Activated CD8-positive, alpha-beta memory T cell treated with anti-CD3 and anti-CD28 coated beads, Interleukin-2, amount 10 ng/mL, durations not matched to agents 7 days and 5 days (primary cell): ENCODE measurements around the gene TBC1D2B. TPM values are rescaled to one million over a fixed set of nuclear protein-coding genes. Genes with fewer than 3 reads are reported as not detected.
"Not testable (repeated sequence)": the region's sequence is repeated elsewhere in the genome, so short reads cannot be mapped to it uniquely, and the experiment has no call there.

Experiments
- ATAC-seq: fragments of 150-1000 bp; cut with Tn5 transposase; one replicate; pipeline ENCODE4 v1.10.0; 2021; ENCODE audit warnings: moderate library complexity
- CTCF ChIA-PET: fragments of 350-600 bp; sonication (Branson Sonifier 250); formaldehyde crosslinking; loops from one replicate; lab custom pipeline; 2021; ENCODE audit warnings: antibody characterized with exemption; lab: Charles Lee
- DNase-seq: peaks from one replicate; pipeline ENCODE4 v3.0.0-alpha.2; 2020
- H3K27ac Mint-ChIP-seq: one replicate; pipeline ENCODE4 v1.8.0; 2021; ENCODE audit warnings: mild to moderate bottlenecking, mixed read lengths
- H3K27me3 Mint-ChIP-seq: one replicate; pipeline ENCODE4 v1.8.0; 2021; ENCODE audit warnings: mixed read lengths
- H3K36me3 Mint-ChIP-seq: one replicate; pipeline ENCODE4 v1.8.0; 2021; ENCODE audit warnings: mild to moderate bottlenecking, mixed read lengths
- H3K4me1 Mint-ChIP-seq: one replicate; pipeline ENCODE4 v1.8.0; 2021; ENCODE audit warnings: mixed read lengths
- H3K4me3 Mint-ChIP-seq: one replicate; pipeline ENCODE4 v1.8.0; 2021; ENCODE audit warnings: mild to moderate bottlenecking, moderate library complexity, mixed read lengths
- H3K9me3 Mint-ChIP-seq: one replicate; pipeline ENCODE4 v1.8.0; 2022; ENCODE audit warnings: low read depth, mixed read lengths
- total RNA-seq, 2 experiments: library from RNA; stranded (reverse); gene quantifications; one replicate each; pipeline ENCODE4 v1.2.3, GENCODE V29; 2021

The TBC1D2B gene
- total RNA-seq, 2 experiments from 2014 or later: 118 to 135 TPM

DNA sequence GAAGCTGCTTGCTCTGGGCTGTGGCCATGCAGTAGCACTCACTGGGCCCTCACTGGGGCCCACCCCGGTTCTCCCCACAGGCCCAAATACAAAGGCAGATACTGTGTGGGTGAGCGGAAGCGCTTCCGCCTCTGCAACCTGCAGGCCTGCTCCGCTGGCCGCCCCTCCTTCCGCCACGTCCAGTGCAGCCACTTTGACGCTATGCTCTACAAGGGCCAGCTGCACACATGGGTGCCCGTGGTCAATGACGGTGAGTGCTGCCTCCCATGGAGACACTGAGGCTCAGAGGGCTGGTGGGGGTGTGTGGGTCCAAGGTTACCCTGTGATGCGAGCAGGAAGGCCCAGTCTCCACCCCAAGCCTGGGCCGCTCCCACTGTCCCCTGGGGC is 98.8 kb downstream of the TBC1D2B start:
- H3K27me3 Mint-ChIP-seq, H3K4me1 Mint-ChIP-seq, H3K36me3 Mint-ChIP-seq, ATAC-seq, H3K9me3 Mint-ChIP-seq, H3K27ac Mint-ChIP-seq, H3K4me3 Mint-ChIP-seq, DNase-seq: not testable (repeated sequence)
- CTCF ChIA-PET: interaction anchor here (0.9 kb wide), 1 partner anchor 129 kb away, joined by 3 read pairs; no protein-coding TSS in a partner anchor

DNA sequence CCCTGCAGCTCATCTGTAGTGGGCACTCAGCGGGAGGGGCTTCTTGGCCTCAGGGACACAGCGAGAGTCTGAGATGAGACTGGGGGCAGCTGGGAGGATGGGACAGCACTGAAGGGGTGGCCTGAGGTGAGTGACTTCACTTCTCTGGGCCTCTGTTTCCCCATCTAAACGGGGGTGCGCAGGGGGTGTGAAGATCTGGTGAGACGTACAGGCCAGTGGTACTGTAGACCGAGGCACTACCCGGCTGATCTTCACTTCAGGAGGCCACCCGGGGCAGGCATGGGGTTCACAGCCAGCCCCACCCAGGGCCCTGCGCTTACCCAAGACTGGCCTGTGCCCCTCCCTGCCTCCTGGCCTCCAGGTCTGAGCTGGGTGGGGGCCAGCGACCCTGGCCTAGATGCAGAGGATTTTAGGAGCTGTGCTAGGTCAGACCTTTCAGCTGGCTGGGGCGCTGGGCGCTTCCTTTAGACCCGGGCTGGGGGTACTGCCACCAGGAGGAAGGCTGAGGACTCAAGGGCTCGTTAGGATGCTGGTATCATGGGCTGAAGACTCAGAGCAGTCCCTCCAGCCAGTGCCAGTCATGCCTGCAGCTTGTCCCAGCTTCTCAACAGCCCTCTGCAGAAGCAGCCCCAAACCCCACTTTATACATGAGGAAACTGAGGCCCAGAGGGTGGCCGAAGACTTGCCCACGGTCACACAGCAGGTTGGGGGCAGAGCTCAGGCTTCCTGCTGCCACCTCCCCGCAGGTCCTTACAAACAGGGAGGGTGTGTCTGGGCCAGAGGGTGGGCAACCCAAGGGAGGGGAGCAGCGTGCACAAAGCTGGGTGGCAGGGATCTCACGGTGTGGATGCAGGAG is 99.4 kb downstream of the TBC1D2B start:
- not testable (repeated sequence) for H3K27me3 Mint-ChIP-seq, DNase-seq, H3K9me3 Mint-ChIP-seq, H3K27ac Mint-ChIP-seq, H3K4me3 Mint-ChIP-seq, H3K36me3 Mint-ChIP-seq, ATAC-seq, H3K4me1 Mint-ChIP-seq
- CTCF ChIA-PET: interaction anchor here (0.5 to 0.9 kb wide), 2 partner anchors 130 to 851 kb away, joined by 3 read pairs; no protein-coding TSS in a partner anchor

DNA sequence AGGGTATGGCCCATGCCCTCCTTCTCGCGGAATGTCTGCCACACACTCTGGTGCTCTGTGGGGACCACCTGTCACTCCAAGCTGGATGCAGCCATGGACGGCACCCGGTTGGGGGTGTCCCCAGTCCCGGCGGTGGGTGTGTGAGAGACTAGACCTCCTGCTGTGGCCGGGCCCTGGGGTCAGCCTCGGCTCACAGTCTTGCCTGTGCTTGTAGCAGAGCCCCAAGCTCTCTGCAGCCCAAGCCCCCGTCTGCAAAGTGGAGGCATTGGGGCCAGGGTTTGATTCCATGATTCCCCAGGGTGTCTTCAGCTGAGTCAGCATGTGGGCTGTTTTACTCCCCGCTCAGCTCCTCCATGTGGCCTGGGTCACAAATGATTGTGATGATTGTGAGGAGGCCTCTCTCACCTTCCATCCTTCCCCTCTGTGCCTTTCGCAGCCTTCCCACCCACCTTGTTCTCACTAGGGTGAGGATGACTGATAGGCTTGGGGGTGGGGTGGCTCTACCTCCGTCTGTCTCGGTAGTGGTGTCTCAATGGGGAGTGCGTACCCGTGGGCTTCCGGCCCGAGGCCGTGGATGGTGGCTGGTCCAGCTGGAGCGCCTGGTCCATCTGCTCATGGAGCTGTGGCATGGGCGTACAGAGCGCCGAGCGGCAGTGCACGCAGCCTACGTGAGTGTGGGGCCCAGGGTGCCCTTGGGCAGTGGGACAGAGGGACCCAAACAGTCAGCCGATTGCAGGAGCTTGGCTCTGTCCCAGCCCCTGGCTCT is 100.6 kb downstream of the TBC1D2B start:
- not testable (repeated sequence) for ATAC-seq, H3K4me1 Mint-ChIP-seq, H3K36me3 Mint-ChIP-seq, H3K27ac Mint-ChIP-seq, DNase-seq, H3K27me3 Mint-ChIP-seq, H3K4me3 Mint-ChIP-seq, H3K9me3 Mint-ChIP-seq
- CTCF ChIA-PET: interaction anchor here (0.9 kb wide), 1 partner anchor 10 kb away, joined by 3 read pairs; no protein-coding TSS in a partner anchor

DNA sequence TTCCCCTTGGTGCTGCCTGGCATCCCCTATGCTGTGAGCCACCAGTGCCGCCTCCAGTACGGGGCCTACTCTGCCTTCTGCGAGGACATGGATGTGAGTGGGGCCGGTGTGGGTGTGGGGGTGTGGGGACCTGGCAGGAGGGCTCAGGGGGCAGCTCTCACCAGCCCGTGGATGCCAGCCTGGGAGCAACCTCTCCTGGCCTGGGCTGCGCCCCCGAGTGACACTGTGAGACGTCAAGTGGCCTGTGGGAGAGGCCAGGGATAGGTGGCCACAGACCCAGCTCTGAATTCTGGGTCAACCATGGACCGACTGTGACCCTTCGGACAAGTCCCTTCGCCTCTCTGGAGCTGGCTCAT is 101.4 kb downstream of the TBC1D2B start:
- not testable (repeated sequence) for H3K36me3 Mint-ChIP-seq, DNase-seq, ATAC-seq, H3K27me3 Mint-ChIP-seq, H3K27ac Mint-ChIP-seq, H3K4me1 Mint-ChIP-seq, H3K4me3 Mint-ChIP-seq, H3K9me3 Mint-ChIP-seq
- CTCF ChIA-PET: interaction anchor here (0.9 kb wide), 1 partner anchor 9 kb away, joined by 3 read pairs; no protein-coding TSS in a partner anchor

DNA sequence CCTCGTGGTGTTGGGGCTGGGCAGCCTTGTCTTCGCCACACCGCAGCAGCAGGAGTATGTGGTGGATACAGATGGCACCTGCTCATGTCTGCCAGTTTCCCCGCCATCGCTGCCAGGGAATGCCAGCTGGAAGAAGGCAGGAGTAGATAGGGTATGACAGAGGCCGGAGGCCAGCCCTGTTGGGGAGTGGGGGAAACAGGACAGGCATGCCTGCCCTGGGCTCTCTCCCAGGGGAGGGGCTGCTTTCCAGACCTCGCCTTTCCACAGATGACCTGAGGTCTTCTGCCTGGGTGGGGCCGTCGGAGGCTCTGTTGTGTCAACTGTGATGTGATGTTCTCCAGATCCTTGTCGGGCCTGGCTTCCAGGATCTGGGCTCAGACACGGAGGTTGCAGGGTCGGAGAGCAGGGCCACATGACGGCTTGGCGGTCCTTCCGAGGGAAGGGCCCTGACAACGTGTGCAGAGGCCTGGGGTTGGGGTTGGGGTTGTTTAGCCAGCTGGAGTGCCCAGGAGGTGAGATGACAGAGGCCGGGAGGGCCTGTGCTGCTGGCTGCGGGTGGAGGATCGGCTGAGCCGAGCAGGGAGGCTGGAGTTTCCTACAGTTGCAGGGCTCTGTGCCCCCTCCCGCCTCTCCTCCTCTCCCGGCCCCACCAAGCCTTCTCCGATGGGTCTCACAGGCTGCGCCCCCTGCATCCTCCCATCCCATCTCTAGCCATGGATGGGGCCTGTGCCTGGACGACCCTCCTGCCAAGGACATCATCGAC is 102.0 kb downstream of the TBC1D2B start:
- DNase-seq (no peak), ATAC-seq (no peak)
- Mint-ChIP-seq H3K27ac (no peak overlapping the region), H3K36me3 (no peaks in the 10 kb centered on the region), H3K9me3 (no peaks in the 10 kb centered on the region), H3K4me3 (no peak overlapping the region), H3K27me3 (no peaks in the 10 kb centered on the region), H3K4me1 (no peaks in the 10 kb centered on the region)
- CTCF ChIA-PET: no interaction called here

DNA sequence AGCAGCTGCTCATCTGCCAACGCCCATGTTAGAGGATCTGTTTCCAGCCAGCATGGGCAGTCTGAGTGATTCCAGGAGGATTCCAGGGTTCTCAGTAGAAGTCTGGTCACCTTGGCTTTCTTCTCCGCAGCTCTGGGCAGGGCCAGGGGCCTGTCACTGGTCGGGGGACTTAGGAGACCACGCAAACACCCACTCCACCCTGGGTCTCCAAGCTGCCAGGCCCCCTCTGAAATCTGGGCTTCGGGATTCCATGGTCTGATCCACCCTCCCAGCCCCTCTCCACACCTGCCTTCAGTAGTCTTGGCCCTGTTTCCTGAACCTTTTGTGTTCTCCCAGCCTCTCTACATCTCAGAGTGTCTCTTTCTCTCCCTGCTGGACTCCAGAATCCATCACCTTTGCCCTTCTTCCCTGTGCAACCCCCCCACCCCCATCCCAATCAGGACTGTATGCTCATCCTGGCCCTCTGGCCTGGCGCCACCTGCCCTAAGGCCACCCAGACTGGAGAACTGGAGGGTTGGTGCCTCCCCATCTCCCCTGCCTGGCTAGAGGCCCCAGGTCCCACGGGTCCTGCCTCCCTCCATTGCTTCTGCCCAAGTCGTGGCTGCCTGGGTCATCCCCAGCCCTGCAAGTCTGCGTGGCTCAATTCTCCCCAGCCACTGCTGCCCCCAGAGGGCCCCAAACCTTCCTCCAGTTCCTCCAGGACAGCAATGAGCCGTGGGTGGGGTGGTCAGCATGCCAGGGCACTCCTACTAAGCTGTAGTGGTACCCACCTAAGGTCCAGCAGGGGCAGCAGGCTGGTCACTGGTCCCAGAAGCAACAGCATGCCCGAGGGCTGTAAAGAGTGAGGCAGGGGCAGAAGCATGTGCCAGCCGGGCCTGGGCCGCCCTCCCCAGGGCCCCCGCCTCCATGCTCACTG is 102.8 kb downstream of the TBC1D2B start:
- ATAC-seq: no peak
- Mint-ChIP-seq H3K27ac (no peak overlapping the region), H3K9me3 (no peaks in the 10 kb centered on the region), H3K4me3 (no peak overlapping the region), H3K4me1 (no peaks in the 10 kb centered on the region), H3K36me3 (no peaks in the 10 kb centered on the region), H3K27me3 (no peaks in the 10 kb centered on the region)
- DNase-seq: no peak
- CTCF ChIA-PET: no interaction called here

DNA sequence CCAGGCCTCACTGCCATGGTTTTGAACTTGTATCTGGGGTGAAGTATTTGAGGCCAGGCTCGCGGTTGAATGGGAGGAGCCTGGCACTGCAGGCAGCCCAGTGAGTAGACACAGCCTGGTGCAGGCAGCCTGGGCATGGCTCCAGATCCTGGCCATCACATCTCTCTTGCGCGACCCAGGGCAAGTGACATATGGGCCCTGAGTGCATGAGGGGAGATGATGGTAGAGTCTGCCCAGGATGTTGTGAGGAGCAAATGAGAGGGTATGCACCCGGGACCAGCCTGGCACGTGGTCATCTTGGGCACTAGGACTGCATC is 103.5 kb downstream of the TBC1D2B start:
- DNase-seq (no peak), ATAC-seq (no peak)
- Mint-ChIP-seq H3K4me1 (no peaks in the 10 kb centered on the region), H3K27me3 (peaks cover 2% of the 10 kb centered on the region), H3K4me3 (no peak overlapping the region), H3K9me3 (no peaks in the 10 kb centered on the region), H3K36me3 (no peaks in the 10 kb centered on the region), H3K27ac (no peak overlapping the region)
- CTCF ChIA-PET: no interaction called here

DNA sequence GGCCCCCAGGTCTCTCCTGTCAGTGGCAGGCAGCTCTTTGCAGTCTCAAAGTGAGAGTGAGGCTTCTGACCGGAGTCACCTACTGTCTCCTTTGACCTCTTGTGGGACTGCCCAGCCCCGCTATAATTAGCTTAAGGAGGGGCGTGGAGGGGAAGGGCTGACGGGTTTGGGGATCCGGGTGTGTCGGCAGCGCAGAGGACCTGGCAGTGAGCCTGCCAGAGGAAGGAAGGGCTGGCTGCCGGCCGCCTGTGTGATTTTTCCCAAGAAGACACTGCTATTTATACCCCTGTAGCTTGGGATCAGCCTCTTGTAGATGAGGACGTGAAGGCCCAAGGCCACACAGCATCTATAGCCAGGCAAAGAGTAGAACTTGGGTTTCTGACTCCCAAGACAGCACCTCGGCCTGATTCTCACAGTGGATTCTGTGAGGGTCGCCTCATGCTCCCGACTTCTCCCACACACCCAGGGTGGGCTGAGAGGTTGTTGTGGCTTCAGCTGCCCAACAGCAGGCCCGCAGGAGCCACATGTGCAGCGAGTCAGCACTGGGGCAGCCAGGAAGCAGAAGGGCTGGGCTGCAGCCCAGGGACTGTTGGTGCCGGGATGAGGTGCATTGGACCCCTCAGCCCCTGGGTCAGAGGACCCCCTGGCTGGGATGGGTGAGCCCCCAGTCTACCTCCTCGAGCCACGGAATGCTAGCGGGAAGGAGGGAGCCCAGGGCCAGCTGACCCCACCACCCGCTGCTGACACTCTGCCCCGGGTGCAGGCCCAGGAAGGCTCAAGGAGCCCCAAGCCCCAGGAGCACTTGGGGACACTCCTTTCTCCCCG is 104.0 kb downstream of the TBC1D2B start:
- not testable (repeated sequence) for H3K4me1 Mint-ChIP-seq, H3K9me3 Mint-ChIP-seq

DNA sequence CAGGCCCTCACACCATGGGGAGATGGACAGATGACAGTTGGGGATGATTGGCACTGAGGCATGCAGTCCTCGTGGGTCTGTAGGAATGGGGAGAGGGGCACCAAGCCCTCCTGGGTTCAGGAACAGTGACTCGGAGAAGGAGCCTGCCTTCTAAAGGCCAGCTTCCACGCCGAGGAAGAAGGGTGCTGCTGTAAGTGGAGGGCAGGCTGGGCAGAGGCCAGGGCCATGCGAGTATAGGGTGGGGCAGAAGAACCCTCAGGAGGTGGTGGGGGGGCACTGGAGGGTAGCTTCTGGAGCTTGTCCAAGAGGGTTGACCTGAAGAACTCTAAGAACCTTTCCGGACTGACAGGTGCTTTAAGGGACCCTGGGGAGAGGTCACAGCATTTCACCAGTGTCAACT is 104.8 kb downstream of the TBC1D2B start:
- ATAC-seq, H3K4me3 Mint-ChIP-seq, H3K27ac Mint-ChIP-seq, DNase-seq, H3K27me3 Mint-ChIP-seq, H3K4me1 Mint-ChIP-seq, H3K9me3 Mint-ChIP-seq, CTCF ChIA-PET, H3K36me3 Mint-ChIP-seq: not testable (repeated sequence)

More for the DNA sequence above, 104.0 kb downstream of the TBC1D2B start:
- ATAC-seq, DNase-seq, H3K36me3 Mint-ChIP-seq, H3K27me3 Mint-ChIP-seq, H3K4me3 Mint-ChIP-seq, H3K27ac Mint-ChIP-seq, CTCF ChIA-PET: not testable (repeated sequence)

DNA sequence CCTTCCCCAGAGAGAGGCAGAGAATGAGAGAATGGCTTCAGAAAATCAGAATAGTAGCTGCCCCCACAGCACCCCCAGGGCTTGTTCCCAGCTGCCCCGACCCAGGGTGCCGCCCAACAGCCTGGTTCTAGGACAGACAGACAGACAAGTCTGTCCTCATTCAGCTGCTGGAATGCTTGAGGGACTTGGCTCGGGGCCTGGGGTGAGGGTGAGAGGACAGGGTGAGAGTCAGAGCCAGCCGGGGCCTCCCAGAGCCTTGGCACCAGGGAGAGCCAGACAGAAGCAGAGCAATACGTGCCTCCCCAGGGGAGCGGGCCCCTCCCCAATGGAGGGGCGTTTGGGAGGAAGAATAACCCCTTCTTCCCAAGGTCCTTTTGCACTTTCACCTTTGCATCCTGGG is 105.6 kb downstream of the TBC1D2B start:
- H3K4me3 Mint-ChIP-seq, H3K27me3 Mint-ChIP-seq, DNase-seq, ATAC-seq, CTCF ChIA-PET, H3K9me3 Mint-ChIP-seq, H3K4me1 Mint-ChIP-seq, H3K36me3 Mint-ChIP-seq, H3K27ac Mint-ChIP-seq: not testable (repeated sequence)

DNA sequence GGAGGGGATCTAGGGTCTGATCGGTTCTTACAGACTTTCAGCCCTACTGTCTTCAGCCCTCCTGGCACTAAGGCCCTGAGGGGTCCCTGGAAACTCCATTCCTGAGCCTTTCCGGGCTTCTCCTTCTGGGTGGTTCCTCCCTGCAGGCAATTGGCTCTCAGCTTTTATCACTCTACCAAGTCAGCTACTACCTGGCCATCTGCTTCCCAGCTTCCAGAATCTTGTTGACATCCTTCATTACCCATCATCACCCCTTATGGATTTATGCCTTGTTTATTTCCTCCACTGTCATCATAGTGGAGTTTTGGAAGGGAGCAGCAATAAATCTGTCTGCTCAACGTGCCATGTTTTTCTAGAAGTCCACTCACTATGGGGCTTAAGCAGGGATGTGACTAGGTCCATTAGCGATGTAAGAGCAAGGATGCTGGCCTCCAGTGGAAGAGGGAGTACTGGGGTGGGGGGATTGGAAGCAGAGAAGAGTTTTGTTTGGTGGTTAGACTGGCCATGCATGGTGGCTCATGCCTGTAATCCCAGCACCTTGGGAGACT is 106.6 kb downstream of the TBC1D2B start:
- ATAC-seq, DNase-seq, H3K36me3 Mint-ChIP-seq, H3K9me3 Mint-ChIP-seq, H3K4me3 Mint-ChIP-seq, CTCF ChIA-PET, H3K27ac Mint-ChIP-seq, H3K27me3 Mint-ChIP-seq: not testable (repeated sequence)
- peaks cover 10% of the 10 kb centered on the region for H3K4me1 Mint-ChIP-seq

DNA sequence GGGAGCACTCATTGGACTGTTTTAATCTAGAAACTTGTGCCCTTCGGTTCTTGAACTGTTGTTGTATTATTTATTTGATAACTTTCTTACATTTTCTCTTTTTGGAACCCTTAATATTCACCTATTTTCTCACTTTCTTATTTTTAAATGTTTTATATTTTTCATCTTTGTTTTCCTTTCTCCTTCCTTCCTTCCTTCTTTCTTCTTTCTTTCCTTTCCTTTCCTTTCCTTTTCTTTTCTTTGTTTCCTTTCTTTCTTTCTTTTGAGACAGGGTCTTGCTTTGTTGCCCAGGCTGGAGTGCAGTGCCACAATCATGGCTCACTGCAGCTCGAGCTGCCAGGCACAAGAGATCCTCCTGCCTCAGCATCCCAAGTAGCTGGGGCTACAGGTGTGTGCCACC is 108.5 kb downstream of the TBC1D2B start:
- no peak for DNase-seq
- H3K36me3 Mint-ChIP-seq: no peaks in the 10 kb centered on the region
- peaks cover 2% of the 10 kb centered on the region for H3K9me3 Mint-ChIP-seq
- peaks cover 8% of the 10 kb centered on the region for H3K27me3 Mint-ChIP-seq
- no peak for ATAC-seq
- H3K4me1 Mint-ChIP-seq: peaks cover 20% of the 10 kb centered on the region
- no peak overlapping the region for H3K4me3 Mint-ChIP-seq
- no peak overlapping the region for H3K27ac Mint-ChIP-seq
- CTCF ChIA-PET: interaction anchor here (1.3 to 5.9 kb wide), 4 partner anchors 11 to 227 kb away, joined by 3 to 180 read pairs (median 18); no protein-coding TSS in a partner anchor
